GM21390 (cell line): ENCODE results near the gene ZNF575.

ENCODE experiments used
- ATAC-seq: cut with Tn5 transposase; IDR thresholded peaks from one replicate; pipeline ENCODE4 v1.9.1; 2021; ENCODE audit not compliant: unreplicated experiment

ZNF575 gene, protein sequence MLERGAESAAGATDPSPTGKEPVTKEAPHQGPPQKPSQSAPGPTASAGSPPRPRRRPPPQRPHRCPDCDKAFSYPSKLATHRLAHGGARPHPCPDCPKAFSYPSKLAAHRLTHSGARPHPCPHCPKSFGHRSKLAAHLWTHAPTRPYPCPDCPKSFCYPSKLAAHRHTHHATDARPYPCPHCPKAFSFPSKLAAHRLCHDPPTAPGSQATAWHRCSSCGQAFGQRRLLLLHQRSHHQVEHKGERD

DNA sequence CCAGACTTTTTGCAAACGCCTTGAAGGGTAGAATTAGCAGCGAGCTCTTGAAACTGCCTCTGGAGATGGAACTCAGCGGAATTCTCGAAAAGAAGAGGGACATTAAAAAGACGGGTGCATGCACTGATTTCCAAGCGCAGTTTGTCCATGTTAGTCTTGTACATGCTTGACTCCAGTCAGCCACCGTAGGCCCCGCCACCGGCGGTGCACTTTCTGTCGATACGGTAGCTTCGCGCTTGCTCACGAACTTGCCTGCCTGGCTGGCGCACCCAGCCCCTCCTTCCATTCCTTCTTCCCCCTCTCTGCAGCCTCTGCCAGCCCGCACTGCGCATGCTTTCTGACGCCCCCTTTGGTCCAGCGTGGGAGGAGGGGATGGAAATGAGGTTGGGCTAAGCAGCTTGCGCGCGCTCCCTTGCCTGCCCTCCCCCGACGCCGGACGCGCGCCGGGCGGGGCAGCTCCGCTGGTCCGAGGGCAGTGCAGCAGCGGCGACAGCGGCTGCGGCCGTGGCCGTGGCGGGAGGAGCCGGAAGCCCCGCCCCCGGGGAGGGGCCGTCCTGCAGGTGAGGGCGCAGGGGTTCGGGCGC, at the start of gene ZNF575:
TSS of gene ZNF575 (plus strand) at position 227 of the 584 bp plus-strand sequence. CDS start 1,235 bp downstream, outside the sequence.
- peak; percentile 46 for ATAC-seq

DNA sequence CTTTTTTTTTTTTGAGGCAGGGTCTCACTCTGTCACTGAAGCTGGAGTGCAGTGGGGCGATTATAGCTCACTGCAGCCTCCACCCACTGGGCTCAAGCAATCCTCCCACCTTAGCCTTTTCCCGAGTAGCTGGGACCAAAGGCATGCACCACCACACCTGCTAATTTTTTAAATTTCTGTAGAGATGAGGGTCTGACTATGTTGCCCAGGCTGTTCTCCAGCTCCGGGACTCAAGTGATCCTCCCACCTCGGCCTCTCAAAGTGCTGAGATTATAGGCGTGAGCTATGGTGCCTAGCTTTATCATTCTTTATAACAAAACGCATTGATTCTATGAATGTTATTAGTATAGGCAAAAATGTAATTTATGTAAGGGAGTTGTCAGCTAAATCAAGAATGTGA, 49.7 kb upstream of the ZNF575 start:
- no peak for ATAC-seq

DNA sequence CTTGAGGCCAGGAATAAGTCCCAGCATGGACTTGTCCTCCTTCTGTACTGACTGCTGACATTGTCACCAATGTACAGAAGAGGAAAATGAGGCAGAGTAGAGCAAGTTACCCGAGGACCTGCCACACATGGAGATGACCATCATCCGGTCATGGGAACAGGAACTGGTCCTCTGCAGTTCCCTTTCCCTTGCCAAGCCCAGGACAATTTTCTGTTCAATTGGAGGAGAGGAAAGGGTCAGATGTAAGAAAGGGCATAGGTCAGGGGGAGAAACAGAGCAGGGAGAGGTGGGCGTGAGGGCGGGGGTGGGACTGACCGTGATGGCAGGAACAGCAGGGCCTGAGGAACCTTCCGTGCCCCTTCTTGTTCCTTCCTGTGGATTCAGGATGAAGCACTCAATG, 47.0 kb upstream of the ZNF575 start:
- ATAC-seq: no peak

DNA sequence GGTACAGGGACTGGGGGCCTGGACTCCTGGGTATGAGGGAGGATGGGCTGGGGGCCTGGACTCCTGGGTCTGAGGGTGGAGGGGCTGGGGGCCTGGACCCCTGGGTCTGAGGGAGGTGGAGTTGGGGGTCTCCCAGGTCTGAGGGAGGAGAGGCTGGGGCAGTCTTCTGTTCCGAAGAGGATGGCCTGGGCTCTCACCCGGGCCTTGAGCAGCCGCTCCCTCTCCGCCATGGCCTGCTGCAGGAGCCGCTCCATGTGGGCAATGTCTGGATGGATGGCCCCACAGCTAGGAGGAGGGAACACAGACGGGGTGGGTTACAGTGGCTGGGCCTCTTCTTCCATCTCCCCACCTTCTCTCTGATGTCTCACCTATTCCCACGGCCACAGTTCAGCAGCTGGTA, 46.6 kb upstream of the ZNF575 start:
- no peak for ATAC-seq

GRCh38 chr19:43488179-43488578, 44.8 kb upstream of the ZNF575 start:
- ATAC-seq: no peak

GRCh38 chr19:43489310-43489709, 43.7 kb upstream of the ZNF575 start:
- ATAC-seq: no peak

DNA sequence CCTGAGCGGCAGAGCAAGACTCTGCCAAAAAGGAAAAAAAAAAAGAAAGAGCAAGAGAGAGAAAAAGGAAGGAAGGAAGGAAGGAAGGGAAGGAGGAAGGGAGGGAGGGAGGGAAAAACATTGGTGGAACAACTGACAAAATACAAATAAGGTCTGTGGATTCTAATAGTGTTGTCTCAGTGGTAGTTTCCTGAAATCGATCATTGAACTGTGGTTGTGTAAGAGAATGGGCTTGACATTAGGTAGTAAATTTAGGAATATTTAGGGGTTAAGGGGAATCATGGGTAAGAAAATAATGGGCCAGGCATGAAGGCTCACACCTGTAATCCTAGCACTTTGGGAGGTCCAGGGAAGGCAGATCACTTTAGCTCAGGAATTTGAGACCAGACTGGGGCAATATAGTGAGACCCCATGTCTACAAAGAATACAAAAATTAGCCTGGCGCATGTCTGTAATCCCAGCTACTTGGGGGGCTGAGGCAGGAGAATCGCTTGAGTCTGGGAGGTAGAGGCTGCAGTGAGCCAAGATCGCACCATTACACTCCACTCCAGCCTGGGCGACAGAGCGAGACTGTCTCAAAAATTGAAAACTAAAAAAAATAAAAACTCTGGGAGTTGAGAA, 42.9 kb upstream of the ZNF575 start:
- no peak for ATAC-seq

GRCh38 chr19:43490759-43491158, 42.2 kb upstream of the ZNF575 start:
- no peak for ATAC-seq

DNA sequence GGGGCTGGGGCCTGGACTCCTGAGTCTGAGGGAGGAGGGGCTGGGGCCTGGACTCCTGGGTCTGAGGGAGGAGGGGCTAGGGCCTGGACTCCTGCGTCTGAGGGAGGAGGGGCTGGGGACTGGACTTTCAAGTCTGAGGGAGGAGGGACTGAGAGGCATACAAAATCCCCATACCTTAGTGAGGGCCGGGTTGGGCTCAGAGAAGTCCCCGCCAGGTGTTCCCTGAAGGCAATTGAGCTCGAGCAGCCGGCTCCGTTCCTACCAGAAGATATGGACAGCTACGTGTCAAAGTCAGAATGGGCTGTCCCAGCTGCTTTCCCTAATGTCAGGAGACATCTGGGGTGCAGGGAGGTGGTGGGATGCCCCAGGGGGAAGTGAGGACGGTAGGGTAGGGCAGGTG, 37.9 kb upstream of the ZNF575 start:
- ATAC-seq: no peak

DNA sequence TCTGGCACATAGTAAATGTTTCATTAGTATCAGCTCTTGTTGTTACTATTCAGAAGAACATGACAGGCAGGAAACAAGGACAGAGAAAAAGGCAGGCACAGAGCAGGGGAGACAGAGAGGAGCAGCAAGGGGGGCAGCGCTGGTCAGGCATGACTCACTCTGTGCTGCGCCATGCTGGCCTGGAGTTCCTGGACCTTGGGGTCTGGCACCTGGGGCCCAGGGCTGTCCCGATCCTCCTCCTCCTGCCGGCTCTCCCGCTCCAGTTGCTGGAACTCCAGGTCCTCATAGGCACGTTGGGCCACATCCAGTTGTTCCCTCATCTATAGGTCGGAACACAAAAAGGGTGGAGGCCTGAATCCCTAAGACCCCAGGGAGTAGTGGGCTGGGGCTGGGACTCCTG, 36.0 kb upstream of the ZNF575 start:
- ATAC-seq: no peak

- no peak for ATAC-seq
Observed at GRCh38 chr19:43498233-43498842, 34.6 kb upstream of the ZNF575 start.

DNA sequence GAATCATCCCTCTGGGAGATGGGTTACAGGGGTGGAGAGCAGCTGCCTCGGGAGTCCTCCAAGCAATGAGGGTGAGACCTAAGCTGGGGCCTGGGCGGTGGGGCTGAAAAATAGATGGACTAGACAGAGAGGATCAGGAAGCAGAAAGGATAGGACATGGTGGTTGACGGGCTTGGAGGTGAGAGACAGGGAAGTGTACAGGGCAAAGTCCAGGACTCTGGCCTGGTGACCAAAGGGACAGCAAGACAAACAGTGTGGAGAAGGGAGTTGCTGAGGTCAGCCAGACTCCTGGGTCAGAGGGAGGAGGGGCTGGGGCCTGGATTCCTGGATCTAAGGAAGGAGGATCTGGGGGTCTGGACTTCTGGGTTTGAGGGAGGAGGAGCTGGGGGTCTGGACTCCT, 33.9 kb upstream of the ZNF575 start:
- no peak for ATAC-seq

GRCh38 chr19:43501661-43502418, 31.1 kb upstream of the ZNF575 start:
- no peak for ATAC-seq

- no peak for ATAC-seq
Observed at GRCh38 chr19:43502419-43502976, 30.5 kb upstream of the ZNF575 start.

GRCh38 chr19:43503501-43504425, 29.2 kb upstream of the ZNF575 start:
- peak; percentile 85 for ATAC-seq

DNA sequence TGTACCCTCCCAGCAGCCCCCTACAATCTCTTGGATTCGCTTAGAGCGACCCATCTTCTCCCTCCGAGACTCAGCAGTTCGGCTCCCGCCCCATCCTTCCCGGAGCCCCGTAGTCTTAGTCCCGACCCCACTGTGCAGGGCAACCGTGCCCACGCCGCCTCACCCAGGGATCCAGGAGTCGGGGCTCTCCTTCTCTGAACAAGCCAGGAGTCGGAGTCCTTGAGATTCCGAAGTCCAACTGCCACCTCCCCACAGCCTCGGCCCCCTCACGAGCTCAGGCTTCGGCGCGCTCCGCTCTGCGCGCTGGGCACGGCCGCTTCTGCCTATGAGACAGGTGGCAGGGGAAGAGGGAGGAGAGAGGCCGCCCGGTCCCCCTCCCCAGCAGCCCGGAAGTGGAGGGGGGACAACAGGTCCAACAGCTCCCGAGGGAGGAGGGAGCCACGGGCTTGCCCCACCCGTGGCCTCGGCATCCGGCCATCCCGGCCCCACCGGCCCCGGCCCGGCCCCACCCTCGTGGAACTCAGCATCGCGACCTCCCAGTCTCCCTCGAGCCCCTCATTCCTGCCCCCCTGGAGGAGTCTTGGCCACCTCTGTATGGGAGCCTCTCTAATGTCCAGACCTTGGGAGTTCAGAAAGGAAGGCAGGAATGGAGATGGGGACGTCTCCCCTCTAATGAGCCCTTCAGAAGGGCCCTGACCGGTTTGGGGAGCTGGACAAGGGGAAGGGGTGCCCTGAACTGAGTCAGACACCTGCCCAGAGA, 28.4 kb upstream of the ZNF575 start, which contains the start of gene PHLDB3:
TSS of gene PHLDB3 (minus strand) at position 321 of the 760 bp plus-strand sequence. CDS start 628 bp downstream, outside the sequence.
- ATAC-seq: peak; percentile 19

GRCh38 chr19:43505186-43505456, 27.9 kb upstream of the ZNF575 start:
- ATAC-seq: no peak

DNA sequence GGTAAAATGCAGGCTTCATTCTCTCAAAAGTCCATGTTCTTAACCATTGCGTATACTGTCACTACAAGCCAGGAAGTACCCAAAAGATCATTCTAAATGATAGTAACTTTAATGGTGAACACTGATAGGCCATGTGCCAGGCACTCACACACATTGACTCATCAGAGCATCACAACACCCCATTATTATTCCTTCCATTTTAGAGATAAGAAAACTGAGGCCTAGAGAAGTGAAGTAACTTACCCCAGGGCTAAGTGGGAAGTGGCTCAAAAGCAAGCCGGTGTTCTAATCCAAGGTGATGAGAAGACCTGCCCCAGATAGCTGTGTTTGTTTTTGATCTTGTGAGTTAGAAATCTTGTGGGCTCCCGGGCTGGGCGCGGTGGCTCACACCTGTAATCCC, 27.0 kb upstream of the ZNF575 start:
- no peak for ATAC-seq

GRCh38 chr19:43506629-43507028, 26.4 kb upstream of the ZNF575 start:
- ATAC-seq: no peak
